Tibial nerve (tissue), 4 donors: ENCODE results near the gene TMUB2. TPM values are rescaled to one million over a fixed set of nuclear protein-coding genes. Genes with fewer than 3 reads are reported as not detected.
A peak's percentile ranks its signal among the peaks of the same experiment; 100 is the strongest.
"Not testable (repeated sequence)": the region's sequence is repeated elsewhere in the genome, so short reads cannot be mapped to it uniquely, and the experiment has no call there.

Experiments
- DNase-seq, 2 donors: peaks; one replicate each; pipeline ENCODE4 v3.0.0-alpha.2; 2019; ENCODE audit warnings: low spot score in 2 of 2
- H3K27ac ChIP-seq, 4 donors: fragments of 200-600 bp; sonication (generic) in 3 of 4; one replicate each; pipeline ENCODE4 v1.5.1; 2017 to 2019; ENCODE audit warnings: mild to moderate bottlenecking in 1 of 4
- H3K27me3 ChIP-seq, 2 donors: fragments of 200-600 bp; sonication (generic) in 1 of 2; one replicate each; pipeline versions ENCODE4 v1.5.1 to v1.6.0; 2017 to 2019
- H3K36me3 ChIP-seq, 3 donors: fragments of 200-600 bp; sonication (generic); one replicate each; pipeline ENCODE4 v1.5.1; 2018 to 2019
- H3K4me1 ChIP-seq, 4 donors: fragments of 200-600 bp; sonication (generic) in 3 of 4; one replicate each; pipeline ENCODE4 v1.5.1; 2017 to 2019
- H3K4me3 ChIP-seq, 4 donors: fragments of 200-600 bp; sonication (generic) in 3 of 4; one replicate each; pipeline ENCODE4 v1.5.1; 2017 to 2019; ENCODE audit warnings: mild to moderate bottlenecking in 1 of 4, moderate library complexity in 1 of 4
- H3K9me3 ChIP-seq, 4 donors: fragments of 200-600 bp; sonication (generic) in 3 of 4; one replicate each; pipeline ENCODE4 v1.5.1; 2017 to 2019
- EP300 ChIP-seq, 2 donors: sonication (generic); formaldehyde crosslinking; IDR thresholded peaks; one replicate each; pipeline ENCODE4 v1.6.1; 2017; ENCODE audit warnings: antibody characterized with exemption in 2 of 2, mild to moderate bottlenecking in 1 of 2
- POLR2A ChIP-seq, 2 donors: fragments of 450-650 bp; IDR thresholded peaks; one replicate each; pipeline ENCODE4 v1.6.1; 2017; ENCODE audit warnings: antibody characterized with exemption in 2 of 2, mild to moderate bottlenecking in 2 of 2, moderate library complexity in 2 of 2
- WGBS, 2 donors: methylation state at CpG; one replicate each; pipeline ENCODE4 v1.1.5; 2018; 5-methylcytosine and 5-hydroxymethylcytosine counted together
- total RNA-seq, 4 donors: library from RNA; depleted of rRNA; stranded (reverse); fragments of >200 nt; gene quantifications; one replicate each; pipeline ENCODE4 v1.1.0, GENCODE V29; 2016
- TF ChIP-seq, protein P1 (sequence below), 5 experiments: fragments of 200-600 bp in 3 of 5; fragments of 450-650 bp in 2 of 5; sonication (generic) in 3 of 5; IDR thresholded peaks; one replicate each; pipeline ENCODE4 v1.5.1; 2016 to 2019; ENCODE audit warnings: antibody characterized with exemption in 5 of 5, mild to moderate bottlenecking in 3 of 5, moderate library complexity in 2 of 5

TMUB2 gene
- total RNA-seq = 10 to 100 TPM; 28.6 to 41.2 (median 35.6) TPM

- TF ChIP-seq POLR2A (IDR thresholded peaks at IDR 0.05) = peak in 1 of 2 donors; percentile 77
- peak; percentile 81 to 98 for TF ChIP-seq EP300 (IDR thresholded peaks at IDR 0.05)
- TF ChIP-seq, protein P1, sequence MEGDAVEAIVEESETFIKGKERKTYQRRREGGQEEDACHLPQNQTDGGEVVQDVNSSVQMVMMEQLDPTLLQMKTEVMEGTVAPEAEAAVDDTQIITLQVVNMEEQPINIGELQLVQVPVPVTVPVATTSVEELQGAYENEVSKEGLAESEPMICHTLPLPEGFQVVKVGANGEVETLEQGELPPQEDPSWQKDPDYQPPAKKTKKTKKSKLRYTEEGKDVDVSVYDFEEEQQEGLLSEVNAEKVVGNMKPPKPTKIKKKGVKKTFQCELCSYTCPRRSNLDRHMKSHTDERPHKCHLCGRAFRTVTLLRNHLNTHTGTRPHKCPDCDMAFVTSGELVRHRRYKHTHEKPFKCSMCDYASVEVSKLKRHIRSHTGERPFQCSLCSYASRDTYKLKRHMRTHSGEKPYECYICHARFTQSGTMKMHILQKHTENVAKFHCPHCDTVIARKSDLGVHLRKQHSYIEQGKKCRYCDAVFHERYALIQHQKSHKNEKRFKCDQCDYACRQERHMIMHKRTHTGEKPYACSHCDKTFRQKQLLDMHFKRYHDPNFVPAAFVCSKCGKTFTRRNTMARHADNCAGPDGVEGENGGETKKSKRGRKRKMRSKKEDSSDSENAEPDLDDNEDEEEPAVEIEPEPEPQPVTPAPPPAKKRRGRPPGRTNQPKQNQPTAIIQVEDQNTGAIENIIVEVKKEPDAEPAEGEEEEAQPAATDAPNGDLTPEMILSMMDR (IDR thresholded peaks at IDR 0.05) = peak in 1 of 5 experiments; percentile 12
- Histone ChIP-seq H3K27me3 (no peaks in the 10 kb centered on the region), H3K4me3 (peak within 1 kb of the TSS; percentile 75 to 95 (median 86)), H3K9me3 (no peaks in the 10 kb centered on the region), H3K36me3 (peaks cover 0 to 43% (median 0%) of the 10 kb centered on the region in 3 donors), H3K4me1 (peaks cover 0 to 42% (median 16%) of the 10 kb centered on the region in 4 donors), H3K27ac (peak within 1 kb of the TSS; percentile 97 to 100 (median 98))
- peak; percentile 99 for DNase-seq
- 0 to 1% methylated on average over 41 to 48 of the region's 50 CpGs for WGBS, 2 donors
Observed at GRCh38 chr17:44186307-44187130, at the start of gene TMUB2. Gene TMUB2, plus strand, starts transcription at chr17:44186972. Its CDS starts 737 bp downstream, at chr17:44187709.

GRCh38 chr17:44137891-44138709 is 48.7 kb upstream of the TMUB2 start:
- peak; percentile 66 to 69 for DNase-seq
- TF ChIP-seq, protein P1 (IDR thresholded peaks at IDR 0.05) = no peak
- TF ChIP-seq EP300 (IDR thresholded peaks at IDR 0.05) (peak; percentile 78 to 87), POLR2A (IDR thresholded peaks at IDR 0.05) (peak; percentile 43 to 54)
- Histone ChIP-seq H3K27ac (peak overlapping the region in 3 of 4 donors; percentile 57 to 91 (median 86)), H3K27me3 (no peaks in the 10 kb centered on the region), H3K4me1 (peaks cover 0 to 33% (median 17%) of the 10 kb centered on the region in 4 donors), H3K9me3 (no peaks in the 10 kb centered on the region), H3K36me3 (no peaks in the 10 kb centered on the region), H3K4me3 (peak overlapping the region in 2 of 4 donors; percentile 3 to 17)
- WGBS, 2 donors = 1 to 3% methylated on average over 19 to 20 of the region's 20 CpGs

- Histone ChIP-seq H3K27ac (peak overlapping the region in 1 of 4 donors; percentile 78), H3K4me1 (peaks cover 0 to 17% (median 5%) of the 10 kb centered on the region in 4 donors)
- 86 to 88% methylated on average over 8 of the region's 8 CpGs for WGBS, 2 donors
- not testable (repeated sequence) for H3K9me3 ChIP-seq, H3K4me3 ChIP-seq, DNase-seq, H3K27me3 ChIP-seq, H3K36me3 ChIP-seq
Observed at GRCh38 chr17:44143921-44144320, 42.9 kb upstream of the TMUB2 start.

DNA sequence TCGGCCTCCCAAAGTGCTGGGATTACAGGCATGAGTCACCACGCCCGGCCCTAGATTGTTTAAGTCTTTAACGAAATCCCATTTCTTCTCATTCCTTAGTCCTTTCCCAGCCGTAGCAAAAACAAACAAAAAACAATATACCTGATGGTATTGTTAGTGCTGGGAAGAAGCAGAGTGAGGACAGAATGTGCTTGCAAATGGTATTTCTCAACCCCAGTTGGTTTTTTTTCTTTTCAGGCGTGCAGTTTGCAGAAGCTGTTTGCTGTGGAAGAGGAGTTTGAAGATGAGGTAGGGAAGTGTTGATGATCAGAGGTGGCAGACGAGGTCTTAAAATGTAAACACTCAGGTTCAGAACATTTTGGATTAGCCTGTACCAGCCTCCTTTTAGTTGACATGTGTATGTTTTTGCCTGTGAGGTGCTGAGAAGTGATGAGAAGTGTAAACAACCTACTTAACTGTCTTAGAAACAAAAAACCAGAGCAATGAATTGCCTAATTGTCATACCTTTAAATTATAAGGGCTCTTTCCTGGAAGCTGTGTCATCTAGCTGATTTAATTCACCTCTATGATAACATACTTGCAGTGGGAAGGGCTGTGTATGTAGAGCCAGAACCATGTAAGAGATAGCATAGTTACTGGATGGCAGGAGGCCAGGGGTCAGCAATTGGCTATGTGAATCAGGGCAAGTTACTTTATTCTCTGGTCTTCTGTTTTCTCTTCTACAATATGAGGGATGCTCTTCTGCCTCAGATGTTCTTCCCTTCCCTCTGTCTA is 41.6 kb upstream of the TMUB2 start:
- Histone ChIP-seq H3K4me1 (peaks cover 0 to 22% (median 5%) of the 10 kb centered on the region in 4 donors), H3K4me3 (no peak overlapping the region)
- WGBS, 2 donors = 78 to 79% methylated on average over 7 of the region's 7 CpGs

More for the DNA sequence above, 41.6 kb upstream of the TMUB2 start:
- no peak for DNase-seq
- peaks cover 0 to 9% (median 0%) of the 10 kb centered on the region in 3 donors for H3K36me3 ChIP-seq
- H3K27me3 ChIP-seq = no peaks in the 10 kb centered on the region
- H3K27ac ChIP-seq = peak overlapping the region in 2 of 4 donors; percentile 66 to 78
- TF ChIP-seq EP300 (IDR thresholded peaks at IDR 0.05) (peak; percentile 81 to 83), POLR2A (IDR thresholded peaks at IDR 0.05) (no peak)
- TF ChIP-seq, protein P1 (IDR thresholded peaks at IDR 0.05) = no peak
- H3K9me3 ChIP-seq = no peaks in the 10 kb centered on the region
